H9 (cell line): ENCODE measurements around the gene CLTCL1. TPM values are rescaled to one million over a fixed set of nuclear protein-coding genes. Genes with fewer than 3 reads are reported as not detected.

Experiments
- DNase-seq: peaks from one replicate; pipeline ENCODE4 v3.0.0-alpha.2; 2017
- H2AFZ ChIP-seq: one replicate; pipeline ENCODE4 v1.6.1; 2013; ENCODE audit warnings: mild to moderate bottlenecking, low read length, control low read depth, moderate library complexity
- H2AK5ac ChIP-seq: 2 replicates; pipeline ENCODE4 v1.6.1; 2013; ENCODE audit warnings: low read length, control low read depth, mixed read lengths; ENCODE audit not compliant: insufficient read length
- H2BK120ac ChIP-seq: one replicate; pipeline ENCODE4 v1.6.1; 2013; ENCODE audit warnings: low read depth, mild to moderate bottlenecking, low read length, control low read depth, inconsistent platforms; ENCODE audit not compliant: poor library complexity, severe bottlenecking
- H2BK12ac ChIP-seq: 2 replicates; pipeline ENCODE4 v1.6.1; 2013; ENCODE audit warnings: low read length, control low read depth, mixed read lengths, low read depth; ENCODE audit not compliant: insufficient read length
- H2BK15ac ChIP-seq: 2 replicates; pipeline ENCODE4 v1.6.1; 2013; ENCODE audit warnings: low read depth, low read length, control low read depth
- H2BK20ac ChIP-seq: one replicate; pipeline ENCODE4 v1.6.1; 2013; ENCODE audit warnings: low read depth, mild to moderate bottlenecking, low read length, control low read depth, inconsistent platforms; ENCODE audit not compliant: poor library complexity, severe bottlenecking
- H2BK5ac ChIP-seq: 2 replicates; pipeline ENCODE4 v1.6.1; 2013; ENCODE audit warnings: low read length, control low read depth, mixed read lengths; ENCODE audit not compliant: insufficient read length
- H3K14ac ChIP-seq: 2 replicates; pipeline ENCODE4 v1.6.1; 2013; ENCODE audit warnings: low read length, control low read depth; ENCODE audit not compliant: insufficient read depth
- H3K18ac ChIP-seq: 2 replicates; pipeline ENCODE4 v1.6.1; 2013; ENCODE audit warnings: low read depth, mild to moderate bottlenecking, mixed read lengths, low read length, control low read depth; ENCODE audit not compliant: insufficient read length
- H3K23ac ChIP-seq: 2 replicates; pipeline ENCODE4 v1.6.1; 2013; ENCODE audit warnings: low read length, control low read depth, mixed read lengths, low read depth; ENCODE audit not compliant: insufficient read length
- H3K23me2 ChIP-seq: 2 replicates; pipeline ENCODE4 v1.6.1; 2013; ENCODE audit warnings: low read depth, mild to moderate bottlenecking, mixed read lengths, low read length, control low read depth; ENCODE audit not compliant: insufficient read length, poor library complexity, severe bottlenecking
- H3K27ac ChIP-seq: 2 replicates; pipeline ENCODE4 v1.5.1; 2013; ENCODE audit warnings: low read length, control low read depth, mixed read lengths, low read depth; ENCODE audit not compliant: insufficient read length
- H3K27me3 ChIP-seq: 2 replicates; pipeline ENCODE4 v1.6.1; 2013; ENCODE audit warnings: low read length, control low read depth, inconsistent platforms; ENCODE audit not compliant: insufficient read depth
- H3K4ac ChIP-seq: 2 replicates; pipeline ENCODE4 v1.6.1; 2013; ENCODE audit warnings: low read depth, mild to moderate bottlenecking, control low read depth, inconsistent platforms, low read length, moderate library complexity
- H3K4me1 ChIP-seq: 2 replicates; pipeline ENCODE4 v1.6.1; 2013; ENCODE audit warnings: low read length, control low read depth, inconsistent platforms; ENCODE audit not compliant: insufficient read depth
- H3K4me2 ChIP-seq: 2 replicates; pipeline ENCODE4 v1.6.1; 2013; ENCODE audit warnings: low read length, control low read depth, mixed read lengths; ENCODE audit not compliant: insufficient read length, insufficient read depth
- H3K56ac ChIP-seq: 2 replicates; pipeline ENCODE4 v1.6.1; 2013; ENCODE audit warnings: low read depth, mild to moderate bottlenecking, mixed read lengths, low read length, control low read depth; ENCODE audit not compliant: insufficient read length
- H3K79me1 ChIP-seq: 2 replicates; pipeline ENCODE4 v1.6.1; 2013; ENCODE audit warnings: low read depth, mild to moderate bottlenecking, moderate library complexity, low read length, control low read depth, inconsistent platforms; ENCODE audit not compliant: insufficient read depth, poor library complexity, severe bottlenecking
- H3K79me2 ChIP-seq: 2 replicates; pipeline ENCODE4 v1.6.1; 2013; ENCODE audit warnings: low read length, control low read depth, inconsistent platforms; ENCODE audit not compliant: insufficient read depth
- H3K9ac ChIP-seq: 2 replicates; pipeline ENCODE4 v1.6.1; 2013; ENCODE audit warnings: low read length, control low read depth, mixed read lengths; ENCODE audit not compliant: insufficient read length; ENCODE audit errors: extremely low read depth
- H3K9me3 ChIP-seq: one replicate; pipeline ENCODE4 v1.6.1; 2013; ENCODE audit warnings: low read depth, low read length, inconsistent platforms; ENCODE audit not compliant: control insufficient read depth
- H3T11ph ChIP-seq: one replicate; pipeline ENCODE4 v1.6.1; 2013; ENCODE audit warnings: mild to moderate bottlenecking, low read length, control low read depth, inconsistent platforms
- H4K20me1 ChIP-seq: one replicate; pipeline ENCODE4 v1.6.1; 2013; ENCODE audit not compliant: control insufficient read depth, insufficient read length, insufficient read depth
- H4K5ac ChIP-seq: 2 replicates; pipeline ENCODE4 v1.6.1; 2013; ENCODE audit warnings: low read depth, mild to moderate bottlenecking, mixed read lengths, low read length, control low read depth; ENCODE audit not compliant: insufficient read length
- H4K8ac ChIP-seq: replicated peaks from 2 replicates; pipeline ENCODE4 v1.6.1; 2013; ENCODE audit warnings: low read length, control low read depth, mixed read lengths, low read depth; ENCODE audit not compliant: insufficient read length
- H4K91ac ChIP-seq: 2 replicates; pipeline ENCODE4 v1.6.1; 2013; ENCODE audit warnings: low read depth, mild to moderate bottlenecking, moderate library complexity, mixed read lengths, low read length, control low read depth; ENCODE audit not compliant: insufficient read length
- H3K27ac Mint-ChIP-seq, 3 experiments: 2 replicates in 2 of 3; 3 replicates in 1 of 3; pipeline ENCODE4 v1.8.0; 2020 to 2021; ENCODE audit warnings: mixed read lengths in 3 of 3, mild to moderate bottlenecking in 1 of 3, moderate library complexity in 1 of 3
- H3K27me3 Mint-ChIP-seq: 2 replicates; pipeline ENCODE4 v1.8.0; 2021; ENCODE audit warnings: low read depth, mild to moderate bottlenecking, moderate library complexity, mixed read lengths
- H3K36me3 Mint-ChIP-seq, 3 experiments: 2 replicates in 2 of 3; 3 replicates in 1 of 3; pipeline ENCODE4 v1.8.0; 2020 to 2021; ENCODE audit warnings: low read depth in 3 of 3, mixed read lengths in 3 of 3; ENCODE audit not compliant: insufficient read depth in 1 of 3
- H3K4me1 Mint-ChIP-seq, 2 experiments: 2 replicates each; pipeline ENCODE4 v1.8.0; 2020; ENCODE audit warnings: mixed read lengths in 2 of 2
- H3K4me3 Mint-ChIP-seq, 2 experiments: 2 replicates in 1 of 2; 3 replicates in 1 of 2; pipeline ENCODE4 v1.8.0; 2020 to 2021; ENCODE audit warnings: mild to moderate bottlenecking in 2 of 2, mixed read lengths in 2 of 2, moderate library complexity in 1 of 2
- H3K9me3 Mint-ChIP-seq, 2 experiments: 2 replicates in 1 of 2; 3 replicates in 1 of 2; pipeline ENCODE4 v1.8.0; 2020; ENCODE audit warnings: mild to moderate bottlenecking in 2 of 2, mixed read lengths in 2 of 2, moderate library complexity in 1 of 2
- WGBS: extraction: QIAGEN DNeasy Blood & Tissue Kit; methylation state at CpG from one replicate; pipeline ENCODE4 v1.1.7; 2013; ENCODE audit warnings: missing lambda C conversion rate, low lambda C conversion rate, mixed read lengths; ENCODE audit not compliant: insufficient read length; ENCODE audit errors: extremely low coverage; 5-methylcytosine and 5-hydroxymethylcytosine counted together
- total RNA-seq: library from RNA; stranded (reverse); gene quantifications from 2 replicates; pipeline ENCODE4 v1.2.1, GENCODE V29; 2021
- TF ChIP-seq, protein P1 (sequence below): fragments of 200-600 bp; sonication (generic); conservative IDR thresholded peaks from 3 replicates; pipeline ENCODE4 v1.8.0; 2021; ENCODE audit warnings: antibody characterized with exemption, mild to moderate bottlenecking

Gene CLTCL1
- total RNA-seq, 1 experiment from 2014 or later, result 11.1 TPM

DNA sequence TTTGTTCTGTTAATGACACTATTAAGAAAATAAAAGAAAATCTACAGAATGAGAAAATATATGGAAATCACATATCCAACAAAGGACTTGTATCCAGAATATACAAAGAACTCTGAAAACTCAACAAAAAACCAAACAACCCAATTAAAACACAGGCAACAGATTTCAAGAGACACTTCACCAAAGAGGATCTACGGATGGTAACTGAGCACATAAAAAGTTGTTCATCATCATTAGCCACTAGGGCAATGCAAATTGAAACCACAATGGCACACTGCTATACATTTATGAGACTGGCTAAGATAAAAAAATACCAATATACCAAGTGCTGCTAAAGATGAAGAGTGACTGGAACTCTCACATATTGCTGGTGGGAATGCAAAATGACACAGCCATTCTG, 78.5 kb downstream of the CLTCL1 start:
- Mint-ChIP-seq H3K36me3 (peaks cover 9 to 30% (median 24%) of the 10 kb centered on the region in 3 experiments), H3K27me3 (peaks cover 1% of the 10 kb centered on the region; the same call in 1 of the 2 replicates), H3K27ac (no peak overlapping the region), H3K9me3 (no peaks in the 10 kb centered on the region), H3K4me3 (peak overlapping the region in 1 of 2 experiments; percentile 1; a peak in 1 of 5 replicates), H3K4me1 (peaks cover 41 to 47% of the 10 kb centered on the region in 2 experiments)
- H2BK12ac ChIP-seq, result no peak overlapping the region
- peak overlapping the region; percentile 30 for H3K4me2 ChIP-seq
- no peak overlapping the region for H2AFZ ChIP-seq
- no peak overlapping the region for H2BK20ac ChIP-seq
- TF ChIP-seq, protein P1, sequence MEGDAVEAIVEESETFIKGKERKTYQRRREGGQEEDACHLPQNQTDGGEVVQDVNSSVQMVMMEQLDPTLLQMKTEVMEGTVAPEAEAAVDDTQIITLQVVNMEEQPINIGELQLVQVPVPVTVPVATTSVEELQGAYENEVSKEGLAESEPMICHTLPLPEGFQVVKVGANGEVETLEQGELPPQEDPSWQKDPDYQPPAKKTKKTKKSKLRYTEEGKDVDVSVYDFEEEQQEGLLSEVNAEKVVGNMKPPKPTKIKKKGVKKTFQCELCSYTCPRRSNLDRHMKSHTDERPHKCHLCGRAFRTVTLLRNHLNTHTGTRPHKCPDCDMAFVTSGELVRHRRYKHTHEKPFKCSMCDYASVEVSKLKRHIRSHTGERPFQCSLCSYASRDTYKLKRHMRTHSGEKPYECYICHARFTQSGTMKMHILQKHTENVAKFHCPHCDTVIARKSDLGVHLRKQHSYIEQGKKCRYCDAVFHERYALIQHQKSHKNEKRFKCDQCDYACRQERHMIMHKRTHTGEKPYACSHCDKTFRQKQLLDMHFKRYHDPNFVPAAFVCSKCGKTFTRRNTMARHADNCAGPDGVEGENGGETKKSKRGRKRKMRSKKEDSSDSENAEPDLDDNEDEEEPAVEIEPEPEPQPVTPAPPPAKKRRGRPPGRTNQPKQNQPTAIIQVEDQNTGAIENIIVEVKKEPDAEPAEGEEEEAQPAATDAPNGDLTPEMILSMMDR, result no peak
- H3K56ac ChIP-seq, result no peak overlapping the region
- H3K23ac ChIP-seq, result no peak overlapping the region
- no peak overlapping the region for H2BK5ac ChIP-seq
- DNase-seq, result no peak
- H3K9me3 ChIP-seq, result no peaks in the 10 kb centered on the region
- H3K9ac ChIP-seq, result no peak overlapping the region
- H3K4ac ChIP-seq, result no peak overlapping the region
- no peak overlapping the region for H2AK5ac ChIP-seq
- no peak overlapping the region for H3K27ac ChIP-seq
- H3K79me1 ChIP-seq, result no peaks in the 10 kb centered on the region
- H3K18ac ChIP-seq, result no peak overlapping the region
- no peaks in the 10 kb centered on the region for H4K20me1 ChIP-seq
- no peaks in the 10 kb centered on the region for H3K23me2 ChIP-seq
- peaks cover 7% of the 10 kb centered on the region; the same call in 1 of the 2 replicates for H3K4me1 ChIP-seq
- no peak overlapping the region for H2BK15ac ChIP-seq
- WGBS, result no CpG with 5 or more reads among the region's 1 CpG
- H4K91ac ChIP-seq, result no peak overlapping the region
- no peak overlapping the region for H4K8ac ChIP-seq
- H4K5ac ChIP-seq, result no peak overlapping the region
- H3K27me3 ChIP-seq, result no peaks in the 10 kb centered on the region
- H3T11ph ChIP-seq, result no peak overlapping the region
- H3K14ac ChIP-seq, result no peak overlapping the region
- no peaks in the 10 kb centered on the region for H3K79me2 ChIP-seq
- H2BK120ac ChIP-seq, result no peak overlapping the region
